Endothelial cell (in vitro differentiated cells): ENCODE data around the gene CENPO. TPM values are rescaled to one million over a fixed set of nuclear protein-coding genes. Genes with fewer than 3 reads are reported as not detected.

Experiments
- DNase-seq: peaks from one replicate; pipeline ENCODE4 v3.0.0; 2021; ENCODE audit warnings: low spot score
- H3K27ac Mint-ChIP-seq: one replicate; pipeline ENCODE4 v1.8.0; 2021; ENCODE audit warnings: mixed read lengths, inconsistent platforms; ENCODE audit not compliant: unreplicated experiment
- H3K27me3 Mint-ChIP-seq: one replicate; pipeline ENCODE4 v1.8.0; 2021; ENCODE audit warnings: mild to moderate bottlenecking, moderate library complexity, mixed read lengths, inconsistent platforms; ENCODE audit not compliant: unreplicated experiment
- H3K36me3 Mint-ChIP-seq: one replicate; pipeline ENCODE4 v1.8.0; 2021; ENCODE audit warnings: mild to moderate bottlenecking, low read depth, mixed read lengths, inconsistent platforms; ENCODE audit not compliant: unreplicated experiment
- H3K4me1 Mint-ChIP-seq: one replicate; pipeline ENCODE4 v1.8.0; 2021; ENCODE audit warnings: mild to moderate bottlenecking, mixed read lengths, inconsistent platforms; ENCODE audit not compliant: unreplicated experiment
- H3K4me3 Mint-ChIP-seq: one replicate; pipeline ENCODE4 v1.8.0; 2021; ENCODE audit warnings: mild to moderate bottlenecking, mixed read lengths, inconsistent platforms; ENCODE audit not compliant: unreplicated experiment
- H3K9me3 Mint-ChIP-seq: one replicate; pipeline ENCODE4 v1.8.0; 2021; ENCODE audit warnings: mixed read lengths, inconsistent platforms; ENCODE audit not compliant: unreplicated experiment
- total RNA-seq: library from RNA; stranded (reverse); fragmentation: NEBNext Ultra II Directional; extraction: Animal tissue kit (Norgen Biotek cat#: 25700); gene quantifications from one replicate; pipeline ENCODE4 v1.2.1, GENCODE V29; 2021; ENCODE audit not compliant: unreplicated experiment
- TF ChIP-seq, protein P1 (sequence below): fragments of 200-600 bp; sonication (generic); IDR thresholded peaks from one replicate; pipeline ENCODE4 v1.5.0; 2021; ENCODE audit warnings: antibody characterized with exemption; ENCODE audit not compliant: unreplicated experiment

The CENPO gene
- total RNA-seq, 1 donor from 2014 or later: 18.7 TPM

- TF ChIP-seq, protein P1, sequence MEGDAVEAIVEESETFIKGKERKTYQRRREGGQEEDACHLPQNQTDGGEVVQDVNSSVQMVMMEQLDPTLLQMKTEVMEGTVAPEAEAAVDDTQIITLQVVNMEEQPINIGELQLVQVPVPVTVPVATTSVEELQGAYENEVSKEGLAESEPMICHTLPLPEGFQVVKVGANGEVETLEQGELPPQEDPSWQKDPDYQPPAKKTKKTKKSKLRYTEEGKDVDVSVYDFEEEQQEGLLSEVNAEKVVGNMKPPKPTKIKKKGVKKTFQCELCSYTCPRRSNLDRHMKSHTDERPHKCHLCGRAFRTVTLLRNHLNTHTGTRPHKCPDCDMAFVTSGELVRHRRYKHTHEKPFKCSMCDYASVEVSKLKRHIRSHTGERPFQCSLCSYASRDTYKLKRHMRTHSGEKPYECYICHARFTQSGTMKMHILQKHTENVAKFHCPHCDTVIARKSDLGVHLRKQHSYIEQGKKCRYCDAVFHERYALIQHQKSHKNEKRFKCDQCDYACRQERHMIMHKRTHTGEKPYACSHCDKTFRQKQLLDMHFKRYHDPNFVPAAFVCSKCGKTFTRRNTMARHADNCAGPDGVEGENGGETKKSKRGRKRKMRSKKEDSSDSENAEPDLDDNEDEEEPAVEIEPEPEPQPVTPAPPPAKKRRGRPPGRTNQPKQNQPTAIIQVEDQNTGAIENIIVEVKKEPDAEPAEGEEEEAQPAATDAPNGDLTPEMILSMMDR: no peak
- no peaks in the 10 kb centered on the region for H3K9me3 Mint-ChIP-seq
- no peak overlapping the region for H3K27ac Mint-ChIP-seq
Measured at GRCh38 chr2:24771061-24771460, 22.2 kb upstream of the CENPO start.

DNA sequence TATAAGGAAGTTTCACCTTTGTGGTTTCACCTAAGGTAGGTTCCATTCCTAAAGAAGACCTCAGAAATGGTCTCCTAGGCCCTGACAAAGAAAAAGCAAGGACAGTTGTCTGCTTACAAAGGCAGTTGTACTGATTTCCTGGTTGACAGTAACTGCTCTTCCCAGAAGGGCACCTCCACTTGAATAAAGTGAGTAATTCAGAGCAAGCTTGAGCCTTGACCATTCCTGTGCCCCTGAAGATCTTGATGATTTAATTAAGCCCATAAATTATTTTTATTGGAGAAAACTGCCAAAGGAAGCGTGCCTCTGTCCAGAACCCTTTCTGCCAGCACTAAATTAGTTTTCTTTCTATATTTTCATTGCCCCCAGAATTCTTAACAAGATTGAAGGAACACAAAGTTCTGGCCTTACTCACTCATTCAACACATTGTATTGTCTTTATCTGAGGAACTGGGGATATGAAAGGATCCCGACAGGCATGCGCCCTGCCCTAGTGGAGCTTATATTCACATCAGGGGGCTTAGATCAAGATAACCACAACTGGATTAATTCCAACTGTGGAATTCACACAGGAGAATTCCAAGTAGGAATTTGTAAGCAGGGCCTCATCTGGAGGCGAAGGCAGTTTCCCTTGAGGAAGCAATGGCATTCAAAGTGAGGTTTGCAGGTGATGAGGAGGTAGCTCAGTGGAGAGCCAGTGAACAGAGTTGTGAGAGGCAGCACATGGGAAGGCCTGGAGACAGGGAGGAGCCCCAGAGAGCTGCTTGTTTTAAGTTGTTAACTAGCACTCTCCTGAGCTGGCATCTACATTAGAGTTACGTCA is 21.2 kb upstream of the CENPO start:
- Mint-ChIP-seq H3K27ac (peak overlapping the region; percentile 67), H3K4me3 (peak overlapping the region; percentile 42), H3K36me3 (peaks cover 8% of the 10 kb centered on the region), H3K27me3 (peaks cover 3% of the 10 kb centered on the region), H3K4me1 (peaks cover 21% of the 10 kb centered on the region), H3K9me3 (no peaks in the 10 kb centered on the region)
- TF ChIP-seq, protein P1: no peak
- DNase-seq: no peak

More at GRCh38 chr2:24771061-24771460, 22.2 kb upstream of the CENPO start:
- H3K4me3 Mint-ChIP-seq: peak overlapping the region; percentile 54
- no peaks in the 10 kb centered on the region for H3K27me3 Mint-ChIP-seq
- no peak for DNase-seq
- peaks cover 16% of the 10 kb centered on the region for H3K4me1 Mint-ChIP-seq
- peaks cover 15% of the 10 kb centered on the region for H3K36me3 Mint-ChIP-seq

GRCh38 chr2:24774373-24774772 is 18.9 kb upstream of the CENPO start:
- H3K27ac Mint-ChIP-seq: no peak overlapping the region
- TF ChIP-seq, protein P1: no peak
- H3K9me3 Mint-ChIP-seq: no peaks in the 10 kb centered on the region
- peaks cover 8% of the 10 kb centered on the region for H3K36me3 Mint-ChIP-seq
- H3K27me3 Mint-ChIP-seq: peaks cover 5% of the 10 kb centered on the region
- H3K4me1 Mint-ChIP-seq: peaks cover 39% of the 10 kb centered on the region
- H3K4me3 Mint-ChIP-seq: no peak overlapping the region
- DNase-seq: no peak

DNA sequence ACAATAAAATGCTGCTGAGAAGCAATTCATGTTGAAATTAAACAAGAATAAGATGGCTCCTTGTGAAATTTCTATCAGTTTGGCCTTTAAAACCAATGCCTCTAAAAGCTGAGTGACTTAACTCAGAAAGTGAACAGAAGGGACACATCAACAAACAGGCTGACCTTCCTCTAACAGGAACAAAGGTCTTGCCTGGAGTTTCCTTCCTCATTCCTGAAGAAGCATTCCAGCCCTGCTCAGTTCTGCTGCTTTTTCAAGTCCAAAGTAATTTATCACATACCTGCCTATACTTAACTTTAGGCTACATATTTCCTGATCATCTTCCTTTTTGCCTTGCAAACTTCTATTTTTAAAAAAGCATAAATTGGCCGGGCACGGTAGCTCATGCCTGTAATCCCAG is 14.1 kb upstream of the CENPO start:
- Mint-ChIP-seq H3K4me3 (no peak overlapping the region), H3K9me3 (no peaks in the 10 kb centered on the region), H3K36me3 (peaks cover 5% of the 10 kb centered on the region), H3K27ac (peak overlapping the region; percentile 94), H3K27me3 (peaks cover 9% of the 10 kb centered on the region), H3K4me1 (peaks cover 39% of the 10 kb centered on the region)
- DNase-seq: peak; percentile 23
- TF ChIP-seq, protein P1: no peak

GRCh38 chr2:24783641-24784040 is 9.6 kb upstream of the CENPO start:
- no peak overlapping the region for H3K4me3 Mint-ChIP-seq
- no peak overlapping the region for H3K27ac Mint-ChIP-seq
- peaks cover 5% of the 10 kb centered on the region for H3K36me3 Mint-ChIP-seq
- peaks cover 4% of the 10 kb centered on the region for H3K27me3 Mint-ChIP-seq
- H3K9me3 Mint-ChIP-seq: no peaks in the 10 kb centered on the region
- DNase-seq: no peak
- H3K4me1 Mint-ChIP-seq: peaks cover 33% of the 10 kb centered on the region
- TF ChIP-seq, protein P1: no peak
